Ramos (cell line): ENCODE data around the gene CHN1.

ENCODE experiments used
- in situ Hi-C: fragments of 300-500 bp; cut with MboI; formaldehyde crosslinking; loops from one replicate; pipeline ENCODE4 v1.14.3; 2022; ENCODE audit warnings: low sequenced_read_pairs; ENCODE audit not compliant: unreplicated experiment

Gene CHN1

DNA sequence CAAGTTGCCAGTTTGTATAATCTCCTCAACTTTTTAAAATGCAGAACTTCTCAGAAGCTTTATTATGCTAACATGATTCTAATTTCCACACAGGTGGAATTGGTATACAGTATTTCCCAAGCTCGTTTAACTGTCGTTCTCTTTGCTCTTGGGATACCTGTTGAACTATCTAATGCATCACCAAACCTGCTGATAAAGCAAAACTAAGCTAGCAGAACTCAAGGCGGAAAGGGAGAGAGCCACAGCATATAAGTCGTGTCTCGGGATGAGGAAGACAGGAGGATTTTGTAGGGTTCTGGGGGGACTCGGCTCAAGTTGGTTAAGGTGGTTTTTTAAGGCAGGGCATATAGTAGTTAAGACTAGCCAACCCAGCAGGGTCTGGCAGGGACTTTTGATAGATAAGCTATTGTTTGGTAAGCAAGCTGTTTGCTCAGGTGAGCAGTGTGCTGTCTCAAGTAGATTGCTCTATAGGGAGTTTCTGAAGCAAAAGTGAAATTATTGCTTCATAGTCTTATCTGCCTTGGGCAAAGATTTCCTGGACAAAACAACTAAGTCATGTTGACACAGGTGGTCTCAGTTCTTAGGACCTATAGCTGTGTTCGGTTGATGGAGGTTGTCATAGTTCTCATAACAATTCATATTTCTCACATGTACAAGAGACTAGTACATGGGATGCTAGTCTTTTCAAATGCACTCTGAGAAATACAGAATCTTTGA is 212.7 kb downstream of the CHN1 start:
- in situ Hi-C loops = no loop called here

DNA sequence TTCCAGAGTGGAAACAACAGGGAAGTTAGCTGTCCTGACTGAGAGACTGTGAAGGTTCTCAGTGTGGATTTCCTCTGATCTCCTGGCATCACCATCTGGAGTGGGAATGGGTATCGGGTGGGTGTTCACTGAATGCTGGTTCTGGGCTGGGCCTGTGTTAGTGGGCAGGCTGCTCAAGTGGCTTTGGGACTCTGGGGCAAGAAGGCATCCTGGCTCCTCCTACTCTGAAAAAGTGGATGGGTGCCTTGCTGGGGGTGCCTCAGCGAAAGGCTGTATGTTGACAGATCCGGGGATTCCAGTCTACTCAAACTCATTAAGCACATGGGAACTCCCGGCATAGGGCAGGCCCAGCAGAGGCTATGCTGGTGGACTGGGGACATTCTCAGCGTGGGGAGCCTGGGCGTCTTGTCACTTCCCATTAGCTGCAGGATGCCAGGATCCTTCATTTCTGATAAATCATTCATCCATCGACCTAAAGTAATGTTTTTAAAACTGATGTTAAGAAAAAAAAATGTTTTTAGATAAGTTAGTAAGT is 213.4 kb downstream of the CHN1 start:
- in situ Hi-C loops = no loop called here

DNA sequence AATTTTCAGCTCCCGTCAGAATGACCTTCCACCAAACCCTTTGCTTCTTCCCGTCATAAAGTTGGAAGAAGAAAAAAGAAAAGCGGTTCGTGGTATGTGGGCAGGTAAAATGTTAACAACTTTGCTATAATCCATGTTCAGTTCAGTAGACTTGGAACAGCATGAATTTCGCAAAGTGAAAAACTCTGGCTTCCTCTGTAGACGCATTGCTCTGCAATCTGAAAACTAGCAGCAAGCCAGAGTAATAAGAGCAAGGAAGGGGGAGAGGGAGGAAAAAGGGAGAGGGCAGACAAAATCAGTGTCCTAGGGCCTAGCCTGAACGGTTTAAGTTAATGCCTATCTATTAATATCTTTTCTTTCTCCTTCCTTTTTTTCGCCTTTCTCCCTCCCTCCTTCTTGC is 214.2 kb downstream of the CHN1 start:
- in situ Hi-C loops = no loop called here

DNA sequence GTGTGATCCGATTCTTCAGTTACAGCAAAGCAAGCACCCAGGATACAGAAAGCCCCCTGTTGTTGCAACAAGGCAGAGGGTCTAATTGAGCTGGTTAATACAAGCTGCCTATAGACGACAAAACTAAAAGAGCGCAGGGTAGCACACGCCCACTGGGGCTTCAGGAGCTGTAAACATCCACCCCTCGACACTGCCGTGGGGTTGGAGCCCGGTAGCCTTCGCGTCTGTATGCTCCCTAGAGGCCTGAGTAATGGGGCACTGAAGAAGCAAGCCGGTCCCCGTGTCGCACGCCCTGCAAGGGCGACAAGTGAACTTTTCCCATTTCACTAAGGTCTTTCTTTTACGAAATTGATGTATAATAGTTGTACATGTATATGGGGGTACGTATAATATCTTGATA is 216.2 kb downstream of the CHN1 start:
- in situ Hi-C loops = no loop called here

DNA sequence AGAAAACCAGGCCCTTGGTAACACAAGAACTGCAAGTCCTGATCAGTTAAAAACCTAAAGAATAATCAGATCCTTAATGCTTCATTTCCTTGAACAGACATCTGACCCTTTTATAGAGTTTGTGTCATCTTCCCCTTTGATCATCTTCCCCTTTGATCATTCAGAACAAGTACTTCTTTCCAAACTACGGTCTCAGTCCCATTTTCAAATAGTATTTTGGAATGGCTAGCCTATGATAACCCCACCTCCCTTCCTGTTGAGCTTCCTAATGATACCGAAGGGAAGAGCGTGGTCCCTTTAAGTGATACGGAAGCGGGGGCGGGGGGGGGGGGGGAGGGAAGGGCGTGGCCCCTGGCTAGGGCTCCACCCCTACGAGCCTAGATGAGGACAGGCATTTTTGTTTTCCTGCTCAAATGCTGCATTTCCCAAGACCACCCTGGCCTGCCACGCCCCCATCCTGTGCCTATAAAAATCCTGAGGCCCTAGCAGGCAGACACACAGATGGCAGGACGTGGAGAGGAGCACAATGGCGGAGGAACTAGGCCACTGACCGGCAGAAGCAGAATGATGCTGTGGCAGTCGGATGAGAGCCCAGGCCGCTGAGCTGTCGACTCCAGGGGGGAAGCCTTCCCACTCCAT is 216.8 kb downstream of the CHN1 start:
- in situ Hi-C loops = no loop called here

DNA sequence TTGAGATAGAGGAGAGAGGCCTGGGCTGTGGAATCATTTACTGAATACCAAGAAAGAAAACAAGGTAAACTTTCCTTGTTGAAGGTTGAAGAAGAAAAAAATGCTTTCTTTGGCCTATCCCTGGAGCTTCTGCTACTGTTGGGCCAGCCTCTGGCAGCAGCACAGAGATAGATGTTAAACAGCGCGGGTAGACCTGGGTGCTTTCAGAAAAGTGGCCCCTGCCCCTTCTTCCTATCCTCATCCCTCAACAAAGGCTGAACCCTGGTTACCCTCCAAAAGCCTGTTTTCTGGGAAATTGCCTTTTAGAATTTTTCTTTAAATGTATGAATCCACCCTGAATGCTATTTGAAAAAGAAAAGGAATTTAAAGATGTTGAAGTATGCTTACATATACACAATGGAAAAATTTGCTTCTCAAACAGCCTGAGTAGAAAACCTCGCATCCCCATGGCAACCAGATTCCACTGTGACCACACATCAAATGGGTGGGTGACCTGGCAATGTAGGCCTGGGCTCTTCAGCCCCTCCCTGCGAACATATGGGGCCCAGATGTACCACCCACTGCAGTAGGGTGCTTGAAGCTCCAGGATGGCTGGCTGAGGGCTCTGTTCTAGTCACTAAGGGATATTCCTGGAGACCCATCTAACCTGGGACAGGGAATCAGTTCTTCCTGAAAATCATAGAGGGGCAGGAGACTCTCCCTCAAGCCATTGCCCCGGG is 217.5 kb downstream of the CHN1 start:
- in situ Hi-C loops = no loop called here

DNA sequence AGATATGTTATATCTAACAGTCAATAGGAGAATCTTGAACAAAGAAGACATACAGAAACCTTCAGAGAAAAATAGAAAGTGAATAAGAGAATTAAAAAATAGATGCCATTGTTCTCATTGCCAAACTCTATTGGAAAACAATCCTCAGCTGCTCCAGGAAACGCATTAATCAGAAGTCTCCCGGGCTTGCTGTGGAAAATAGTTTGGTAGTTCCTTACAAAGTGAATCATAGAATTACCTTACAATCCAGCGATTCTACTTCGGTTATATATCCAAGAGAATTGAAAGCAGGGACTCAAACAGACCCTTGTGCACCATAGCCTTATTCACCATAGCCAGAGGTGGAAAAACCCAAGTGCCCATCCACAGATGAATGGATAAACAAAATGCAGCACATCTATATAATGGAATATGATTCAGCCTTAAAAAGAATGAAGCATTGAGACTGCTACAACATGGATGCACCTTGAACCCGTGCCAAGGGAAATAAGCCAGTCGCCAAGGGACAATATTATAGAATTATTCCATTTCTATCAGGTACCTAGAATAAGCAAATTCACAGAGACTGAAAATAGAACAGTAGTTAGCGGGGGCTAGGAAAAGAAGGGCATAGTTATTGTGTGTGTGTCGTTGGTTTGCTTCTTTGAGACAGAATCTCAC is 219.0 kb downstream of the CHN1 start:
- in situ Hi-C loops = no loop called here

DNA sequence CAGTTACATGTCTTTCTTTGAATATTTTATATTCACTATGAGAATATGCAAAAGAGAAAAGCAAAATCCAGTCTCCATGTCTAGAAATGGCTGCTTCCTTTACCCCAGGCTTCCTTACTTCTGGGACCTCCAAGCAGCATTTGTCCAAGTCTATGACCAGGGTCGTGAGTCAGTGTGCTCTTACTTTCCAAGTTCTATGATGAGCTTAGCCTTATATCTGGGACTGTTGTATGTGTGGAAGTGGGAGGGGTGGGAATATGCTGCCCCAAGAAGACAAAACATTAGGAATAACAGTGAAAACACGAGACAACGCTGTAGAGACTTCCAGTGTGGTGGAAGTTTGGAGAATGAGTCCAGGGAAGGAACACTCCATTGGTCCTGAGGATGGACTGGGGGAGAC is 219.7 kb downstream of the CHN1 start:
- in situ Hi-C loops = no loop called here

DNA sequence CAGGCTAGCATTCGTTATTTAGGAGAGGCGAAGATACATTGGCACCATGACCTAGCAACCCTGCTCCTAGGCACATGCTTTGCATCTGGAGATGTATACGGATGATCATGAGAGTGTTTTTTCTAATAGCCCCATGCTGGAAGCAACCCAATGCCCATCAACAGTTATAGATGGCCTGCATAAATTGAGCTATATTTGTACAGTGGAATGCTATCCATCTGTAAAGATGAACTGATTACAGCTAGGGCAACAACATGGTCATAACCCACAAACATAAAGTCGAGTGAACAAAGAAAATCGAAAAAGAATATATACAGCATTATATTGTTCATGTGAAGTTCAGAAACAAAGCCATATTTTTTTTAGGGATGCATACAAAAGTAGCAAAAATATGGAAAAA is 220.3 kb downstream of the CHN1 start:
- in situ Hi-C loops = no loop called here

DNA sequence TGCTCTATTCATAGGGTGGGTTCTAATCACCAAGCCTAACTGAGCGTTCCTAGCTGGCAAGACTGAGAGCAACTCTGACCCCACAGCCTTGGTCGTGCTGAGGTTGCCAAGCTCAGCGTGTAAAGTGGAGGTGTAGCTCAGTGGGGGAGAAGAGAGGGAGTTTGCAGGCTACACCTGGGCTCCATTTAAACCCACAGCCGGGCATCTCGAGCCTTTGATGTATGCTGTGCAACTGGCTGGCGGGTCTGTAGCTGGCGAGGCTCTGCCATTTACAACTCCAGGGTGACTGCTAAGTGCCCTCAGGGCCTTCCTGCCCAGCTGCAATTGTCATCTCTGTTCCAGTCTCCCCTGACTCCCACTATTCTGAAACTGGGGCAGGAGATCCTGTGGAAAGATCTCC is 220.9 kb downstream of the CHN1 start:
- in situ Hi-C loops = no loop called here

DNA sequence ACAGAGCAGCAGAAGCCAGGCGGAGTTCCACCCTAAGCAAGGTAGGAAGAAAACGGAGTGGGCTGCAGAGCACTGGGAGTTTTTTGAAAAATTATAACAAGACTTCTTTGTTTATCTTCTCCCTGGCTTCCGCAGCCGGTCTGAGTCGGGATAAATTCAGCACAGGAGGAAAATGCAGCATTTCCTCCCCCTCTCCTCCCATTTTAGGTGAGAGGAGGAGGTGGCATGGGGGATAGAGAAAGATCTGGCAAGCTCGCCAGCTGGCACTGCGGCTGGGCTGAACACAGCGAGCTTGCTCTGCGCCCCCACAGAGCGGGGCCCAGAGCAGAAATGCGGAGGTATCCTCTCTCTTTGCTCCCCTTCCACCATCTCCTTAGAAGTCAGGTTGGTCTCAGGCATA is 223.2 kb downstream of the CHN1 start:
- in situ Hi-C loops = no loop called here

DNA sequence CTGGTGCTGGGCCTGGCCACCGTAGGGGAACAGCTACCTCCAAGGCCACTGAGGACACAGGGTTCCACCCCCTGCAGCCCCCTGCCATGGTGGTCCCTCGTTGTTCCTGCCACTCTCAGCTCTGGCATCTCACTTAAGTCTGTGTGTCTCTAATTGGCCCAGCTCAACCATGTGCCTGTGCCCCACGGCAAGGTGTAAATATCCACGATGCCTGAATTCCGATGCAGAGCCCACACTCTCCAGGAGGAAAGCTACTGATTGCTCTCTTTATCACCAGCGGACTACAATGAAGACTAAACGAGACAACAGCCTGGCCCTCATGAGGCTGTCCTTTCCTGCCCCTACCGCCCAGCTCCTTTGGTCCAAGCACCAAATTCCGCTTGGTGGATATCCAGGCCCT is 223.9 kb downstream of the CHN1 start:
- in situ Hi-C loops = no loop called here

DNA sequence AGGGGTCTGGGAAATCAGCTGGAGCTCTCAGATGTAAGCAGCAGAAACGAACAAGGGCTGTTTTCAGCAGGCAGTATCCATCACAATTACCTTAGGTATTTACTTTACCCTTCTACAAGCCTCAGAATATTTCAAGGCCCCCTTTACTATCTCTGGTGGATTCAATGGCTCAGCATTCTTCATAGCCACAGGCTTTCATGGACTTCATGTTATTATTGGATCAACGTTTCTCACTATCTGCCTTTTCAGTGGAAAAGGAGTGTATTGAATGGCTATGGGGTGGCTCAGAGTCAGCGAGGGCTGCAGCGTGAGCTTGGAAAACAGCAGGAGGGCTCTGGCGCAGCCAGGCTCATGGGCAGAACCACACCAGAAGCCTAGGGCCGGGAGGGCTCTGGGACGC is 224.3 kb downstream of the CHN1 start:
- in situ Hi-C loops = no loop called here

DNA sequence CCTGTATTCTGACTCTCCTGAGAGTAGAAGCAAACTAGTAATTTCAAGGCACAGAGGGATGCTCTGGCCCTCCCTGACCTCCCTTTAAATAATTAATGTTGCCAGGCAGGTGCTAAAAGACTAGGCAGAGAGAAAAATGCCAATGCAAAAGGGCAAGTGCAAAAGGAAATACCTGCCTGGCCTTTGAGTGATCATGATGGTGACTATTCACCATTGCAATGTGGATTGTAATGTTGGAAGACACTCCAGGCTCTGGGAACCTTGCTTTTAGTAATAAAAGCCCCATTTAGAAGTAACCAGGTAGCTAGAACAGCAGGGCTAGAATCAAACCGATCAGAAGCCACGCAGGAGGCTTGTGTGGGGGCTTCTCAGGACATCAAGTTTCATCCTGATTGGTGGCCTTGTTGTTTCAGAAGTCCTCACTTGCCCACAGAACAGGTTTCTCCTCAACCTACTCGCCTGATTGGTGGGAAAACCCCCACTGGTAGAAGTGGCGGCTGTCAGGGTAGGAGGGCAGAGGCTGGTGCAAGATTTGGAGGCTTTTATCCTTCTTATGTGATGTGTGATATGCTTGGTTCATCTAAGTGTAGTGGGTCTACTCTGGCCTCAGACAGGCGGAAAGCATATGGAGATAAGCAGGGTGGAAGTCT is 224.9 kb downstream of the CHN1 start:
- in situ Hi-C loops = no loop called here

DNA sequence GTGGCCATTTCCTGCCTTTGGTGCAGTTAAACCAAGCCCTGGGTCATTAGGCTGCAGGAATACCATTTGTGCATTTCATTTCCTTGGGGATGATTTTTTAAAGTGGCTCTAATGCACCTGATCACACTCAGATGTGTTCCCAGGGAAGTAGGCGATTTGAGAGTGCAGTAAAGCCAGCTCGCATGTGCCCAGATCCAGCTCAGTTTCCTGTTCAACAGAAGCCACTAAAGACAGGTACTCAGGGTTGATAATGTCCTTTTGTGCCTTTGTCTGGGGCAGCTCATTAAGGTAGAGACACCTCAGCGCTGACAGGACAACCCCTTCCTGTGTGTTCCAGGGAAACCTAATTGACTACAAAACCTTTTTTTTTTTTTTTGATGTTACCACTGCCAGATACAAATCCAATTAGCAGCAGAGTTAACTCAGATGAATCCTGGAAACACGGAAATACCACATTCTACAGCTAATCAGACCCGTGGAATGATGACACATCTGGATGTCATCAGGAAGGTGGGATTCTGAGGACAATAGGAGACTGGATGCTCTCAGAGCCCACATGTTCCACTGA is 225.7 kb downstream of the CHN1 start:
- in situ Hi-C loops = no loop called here

DNA sequence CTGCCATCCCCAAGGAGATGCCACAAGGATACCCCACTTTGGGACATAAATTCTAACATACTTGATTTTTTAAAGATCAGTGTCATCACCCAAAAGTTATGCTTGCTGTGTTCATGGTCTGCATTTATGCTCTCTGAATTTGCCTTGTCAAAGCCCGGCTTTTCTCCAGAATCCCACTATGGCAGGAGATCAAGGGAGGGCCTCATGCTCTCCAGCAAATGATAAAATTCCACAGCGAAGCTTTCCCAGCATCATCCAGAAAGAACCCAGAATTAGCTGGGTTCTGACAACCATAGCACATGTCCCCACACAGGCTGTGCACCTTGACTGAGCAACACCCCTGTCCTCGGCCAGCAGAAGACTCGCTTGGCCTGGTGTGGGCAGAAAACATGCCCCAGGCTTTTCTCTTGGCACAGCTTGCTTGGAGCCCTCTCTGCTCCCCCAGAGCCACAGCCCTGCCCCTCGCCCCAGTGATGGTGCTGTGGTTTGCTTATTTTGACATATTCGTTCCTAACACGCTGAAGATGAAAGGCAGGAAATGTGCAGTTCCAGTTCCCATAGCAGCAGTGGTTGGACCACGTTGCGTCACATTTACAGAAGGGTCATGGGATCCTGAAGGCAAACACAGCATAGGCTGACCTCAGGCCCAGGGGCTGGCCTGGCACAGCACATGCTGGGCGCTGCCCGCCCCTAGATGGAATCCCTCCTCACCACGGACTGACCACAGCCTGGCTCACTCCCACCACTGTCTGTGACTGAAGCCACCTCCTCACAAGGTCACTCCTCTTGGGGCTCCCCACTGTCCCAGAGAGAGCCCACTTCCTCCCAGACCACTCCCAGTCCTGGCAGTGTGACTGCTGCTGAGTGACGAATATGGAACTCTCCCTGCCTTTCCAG is 226.8 kb downstream of the CHN1 start:
- in situ Hi-C loops = no loop called here

DNA sequence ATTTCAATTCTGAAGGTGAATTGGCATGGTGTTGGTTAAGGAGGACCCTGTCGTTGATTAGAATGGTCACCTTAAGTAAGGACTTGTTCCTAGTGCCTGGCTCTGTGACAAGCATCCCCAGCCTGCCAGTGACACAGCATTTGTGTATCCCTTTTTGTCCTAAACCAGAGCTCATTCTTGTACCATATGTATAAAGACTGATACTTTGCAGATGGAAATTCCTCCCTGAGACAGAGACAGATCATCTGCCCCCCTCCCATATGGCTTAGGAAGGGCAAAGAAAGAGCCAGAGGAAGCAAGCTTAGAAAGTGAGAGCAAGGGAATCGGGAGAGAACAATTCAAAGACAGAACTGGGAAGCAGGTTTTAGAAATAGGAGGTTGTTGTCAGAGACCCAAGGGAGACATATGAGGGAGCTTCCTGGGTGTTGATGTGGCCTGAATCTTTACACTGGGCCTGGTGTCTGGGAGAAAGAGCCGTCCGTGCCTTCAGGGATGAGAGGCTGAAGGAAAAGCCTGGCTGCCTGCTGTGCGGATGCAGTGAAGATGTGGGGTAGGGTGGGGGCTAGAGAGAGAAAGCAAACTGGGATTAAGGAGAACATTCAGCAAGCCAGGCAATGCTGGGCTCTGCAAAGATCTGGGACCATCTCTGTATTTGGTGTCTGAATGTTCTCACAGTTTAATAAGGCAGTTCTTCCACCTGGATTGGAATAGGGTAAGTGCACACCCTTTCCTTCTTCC is 227.7 kb downstream of the CHN1 start:
- in situ Hi-C loops = no loop called here

DNA sequence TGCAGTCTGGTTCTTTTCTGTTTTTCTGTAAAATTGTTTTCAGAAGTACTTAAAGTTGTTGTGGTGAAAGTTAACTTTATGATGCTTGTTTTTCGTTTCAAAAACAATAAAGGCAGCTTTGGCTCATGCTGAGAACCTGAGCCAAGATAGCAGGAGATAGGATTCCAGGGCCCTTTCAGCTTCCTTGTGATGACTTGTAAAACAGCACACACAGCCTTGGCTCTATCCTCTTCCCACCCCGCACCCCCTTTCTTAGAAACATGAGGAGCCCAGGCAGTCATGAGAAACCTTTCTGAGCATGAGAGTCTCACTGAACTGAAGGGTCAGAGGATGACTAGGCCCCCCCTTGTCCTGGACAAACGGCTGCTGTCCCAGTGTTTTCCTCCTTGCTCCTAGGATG is 228.5 kb downstream of the CHN1 start:
- in situ Hi-C loops = no loop called here
